NB4 (cell line): ENCODE data around the gene PLCE1.

Experiments
- CTCF ChIP-seq: IDR thresholded peaks from one replicate; pipeline ENCODE4 v1.5.1; 2012; ENCODE audit warnings: low read depth, low read length
- MAX ChIP-seq: IDR thresholded peaks from 2 replicates; pipeline ENCODE4 v1.6.1; 2011; ENCODE audit warnings: low read depth, low read length
- MYC ChIP-seq: IDR thresholded peaks from 2 replicates; pipeline ENCODE4 v1.6.1; 2011; ENCODE audit warnings: low read depth, low read length
- POLR2A ChIP-seq: IDR thresholded peaks from 2 replicates; pipeline ENCODE4 v1.6.1; 2011; ENCODE audit warnings: mild to moderate bottlenecking; ENCODE audit not compliant: insufficient read length; ENCODE audit errors: extremely low read depth

- TF ChIP-seq CTCF (no peak), POLR2A (no peak), MAX (no peak), MYC (no peak)
Observed at GRCh38 chr10:94008526-94008925, 14.8 kb downstream of the PLCE1 start.
